HTERT RPE-1 (cell line): ENCODE data around the gene PLA2G6.
"Not testable (repeated sequence)": the region's sequence is repeated elsewhere in the genome, so short reads cannot be mapped to it uniquely, and the experiment has no call there.

ENCODE experiments used
- in situ Hi-C: fragments of 300-500 bp; cut with MboI; formaldehyde crosslinking; loops from 4 replicates; pipeline ENCODE4 v1.14.3; 2020; ENCODE audit warnings: low sequenced_read_pairs

The PLA2G6 gene

DNA sequence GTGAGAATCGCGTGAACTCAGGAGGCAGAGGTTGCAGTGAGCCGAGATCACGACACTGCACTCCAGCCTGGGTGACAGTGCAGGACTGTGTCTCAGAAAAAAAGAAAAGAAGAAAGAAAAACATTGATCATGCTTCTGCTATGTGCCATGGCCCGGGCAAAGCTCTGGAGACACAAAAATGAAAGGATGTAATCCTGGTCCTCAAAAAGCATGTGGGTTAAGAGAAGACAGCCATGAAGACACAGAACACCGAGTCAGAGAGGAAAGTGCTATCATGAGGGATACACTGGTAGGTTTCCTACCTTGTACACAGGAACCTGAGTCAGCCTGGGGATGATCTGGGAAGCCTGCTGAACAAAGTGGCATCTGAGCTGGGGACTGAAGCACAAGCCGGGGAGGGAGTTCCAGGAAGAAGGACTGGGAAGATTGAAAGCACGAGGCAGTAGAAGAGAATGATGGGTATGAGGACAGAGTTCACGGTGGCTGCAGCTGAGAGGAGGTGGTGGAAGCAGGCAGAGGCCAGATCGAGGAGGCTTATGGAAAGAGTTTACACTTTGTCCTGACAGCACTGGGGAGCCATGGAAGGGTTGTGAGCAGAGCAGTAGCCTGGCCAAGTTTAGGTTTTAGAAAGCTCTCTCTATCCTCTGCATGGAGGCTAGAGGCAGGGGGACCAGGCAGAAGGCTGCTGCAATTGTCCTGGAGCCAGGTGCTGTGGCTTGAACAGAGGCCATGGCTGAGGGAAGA, 10.3 kb upstream of the PLA2G6 start:
- in situ Hi-C loops: no loop called here

DNA sequence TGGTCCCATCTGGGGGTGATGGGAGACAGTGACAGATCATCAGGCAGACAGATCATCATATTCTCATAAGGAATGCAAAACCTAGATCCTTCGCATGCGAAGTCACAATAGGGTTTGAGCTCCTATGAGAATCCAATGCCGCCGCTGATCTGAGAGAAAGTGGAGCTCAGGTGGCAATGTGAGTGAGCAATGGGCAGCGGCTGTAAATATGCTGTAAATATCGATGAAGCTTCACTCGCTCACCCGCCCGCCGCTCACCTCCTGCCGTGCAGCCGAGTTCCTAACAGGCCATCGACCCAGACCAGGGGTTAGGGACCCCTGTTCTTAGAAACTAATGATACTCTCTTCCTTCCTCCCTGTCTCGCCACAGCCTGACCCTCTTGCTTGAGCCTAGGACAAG, 9.4 kb upstream of the PLA2G6 start:
- in situ Hi-C loops: no loop called here

DNA sequence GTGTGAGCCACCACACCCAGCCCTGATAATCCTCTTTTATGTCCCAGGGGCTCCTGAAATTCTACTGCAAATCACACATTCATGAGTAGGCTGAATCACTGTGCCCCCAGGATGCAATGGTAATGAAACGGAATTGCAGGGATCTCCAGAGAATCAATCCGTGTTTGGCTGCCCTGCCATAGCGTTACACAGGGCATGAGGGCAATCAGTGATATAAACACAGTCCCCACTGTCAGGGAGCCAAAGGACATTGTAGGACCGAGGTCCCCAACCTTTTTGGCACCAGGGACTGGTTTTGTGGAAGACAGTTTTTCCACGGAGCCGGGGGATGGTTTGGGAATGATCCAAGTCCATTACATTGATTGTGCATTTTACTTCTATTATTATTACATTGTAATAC, 9.0 kb upstream of the PLA2G6 start:
- in situ Hi-C loops: no loop called here

DNA sequence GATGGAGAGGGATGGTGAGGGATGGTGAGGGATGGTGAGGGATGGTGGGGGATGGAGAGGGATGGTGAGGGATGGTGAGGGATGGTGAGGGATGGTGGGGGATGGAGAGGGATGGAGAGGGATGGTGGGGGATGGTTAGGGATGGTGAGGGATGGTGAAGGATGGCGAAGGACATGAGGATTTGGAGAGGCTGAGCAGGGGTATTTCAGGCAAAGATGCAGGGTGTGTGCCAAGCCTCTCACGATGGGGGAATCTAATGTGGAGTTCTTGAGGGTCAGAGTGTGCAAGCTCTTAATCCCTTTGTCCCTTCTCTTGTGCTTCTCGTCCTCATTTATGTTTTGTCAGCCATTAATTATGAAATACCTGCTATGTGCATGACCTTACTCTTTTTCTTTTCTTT, 7.5 kb upstream of the PLA2G6 start:
- in situ Hi-C loops: no loop called here

DNA sequence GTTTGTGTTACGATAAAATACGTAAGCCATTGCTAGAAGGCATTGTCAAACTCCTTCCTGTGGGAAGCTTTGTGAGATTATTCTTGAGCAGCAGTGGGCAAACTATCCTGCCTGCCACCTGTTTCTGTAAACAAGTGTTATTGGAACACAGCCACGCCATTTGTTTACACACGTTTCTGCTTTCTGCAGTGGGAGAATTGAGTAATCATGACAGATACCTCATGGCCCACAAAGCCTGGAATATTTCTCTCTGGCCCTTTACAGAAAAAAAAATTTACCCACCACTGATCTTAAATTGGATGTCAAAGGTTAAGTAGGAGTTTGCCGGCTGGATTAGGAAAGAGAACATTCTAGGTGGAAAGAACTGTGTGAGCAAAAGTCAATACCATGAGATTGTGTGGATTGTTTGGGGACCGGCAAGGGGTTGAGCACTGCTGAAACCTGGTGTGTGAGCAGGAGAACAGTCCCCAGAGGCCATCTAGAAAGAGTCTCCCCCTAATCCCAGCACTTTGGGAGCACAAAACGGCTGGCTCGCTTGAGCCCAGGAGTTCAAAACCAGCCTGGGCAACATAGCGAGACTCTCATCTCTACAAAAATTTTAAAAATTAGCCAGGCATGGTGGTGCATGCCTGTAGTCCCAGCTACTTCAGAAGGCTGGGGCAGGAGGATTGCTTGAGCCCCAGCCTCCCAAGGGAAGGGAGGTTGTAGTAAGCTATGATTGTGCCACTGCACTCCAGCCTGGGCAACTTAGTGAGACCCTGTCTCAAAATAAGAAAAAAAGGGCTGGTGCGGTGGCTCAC, 6.0 kb upstream of the PLA2G6 start:
- in situ Hi-C loops: no loop called here

DNA sequence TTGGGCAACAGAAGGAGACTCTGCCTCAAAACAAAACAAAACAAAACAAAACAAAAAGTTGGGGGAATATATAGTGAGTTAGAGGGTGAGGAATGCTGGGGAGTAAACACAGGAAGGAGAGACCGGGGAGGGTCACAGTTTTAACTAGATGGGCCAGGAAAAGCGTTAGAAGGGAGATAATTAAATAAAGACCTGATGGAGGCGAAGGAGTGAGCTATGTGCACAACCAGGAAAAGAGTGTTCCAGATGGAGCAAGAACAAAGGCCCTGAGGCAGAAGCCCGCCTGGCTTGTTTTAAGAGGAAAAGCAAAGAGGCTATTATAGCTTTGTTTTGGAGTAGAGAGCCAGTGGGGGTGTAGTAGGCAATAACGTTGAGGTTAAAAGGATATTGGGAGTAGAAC, 4.8 kb upstream of the PLA2G6 start:
- in situ Hi-C loops: no loop called here

DNA sequence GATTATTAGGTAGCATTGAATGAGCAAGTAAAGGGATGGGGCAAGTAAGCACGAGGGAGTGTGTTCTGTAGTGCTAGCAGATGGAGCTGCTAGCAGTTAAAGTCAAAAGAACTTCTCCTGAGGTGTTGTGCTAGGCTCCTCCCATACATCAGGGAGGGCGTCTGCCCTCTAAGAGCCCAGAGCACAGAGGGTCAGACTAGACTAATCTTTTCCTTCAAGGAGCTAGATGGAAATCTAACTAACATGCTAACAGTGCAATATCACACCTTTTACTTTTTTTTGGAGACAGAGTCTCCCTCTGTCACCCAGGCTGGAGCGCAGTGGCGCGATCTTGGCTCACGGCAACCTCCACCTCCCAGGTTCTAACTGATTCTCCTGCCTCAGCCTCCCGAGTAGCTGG, 3.2 kb upstream of the PLA2G6 start:
- in situ Hi-C loops: no loop called here

DNA sequence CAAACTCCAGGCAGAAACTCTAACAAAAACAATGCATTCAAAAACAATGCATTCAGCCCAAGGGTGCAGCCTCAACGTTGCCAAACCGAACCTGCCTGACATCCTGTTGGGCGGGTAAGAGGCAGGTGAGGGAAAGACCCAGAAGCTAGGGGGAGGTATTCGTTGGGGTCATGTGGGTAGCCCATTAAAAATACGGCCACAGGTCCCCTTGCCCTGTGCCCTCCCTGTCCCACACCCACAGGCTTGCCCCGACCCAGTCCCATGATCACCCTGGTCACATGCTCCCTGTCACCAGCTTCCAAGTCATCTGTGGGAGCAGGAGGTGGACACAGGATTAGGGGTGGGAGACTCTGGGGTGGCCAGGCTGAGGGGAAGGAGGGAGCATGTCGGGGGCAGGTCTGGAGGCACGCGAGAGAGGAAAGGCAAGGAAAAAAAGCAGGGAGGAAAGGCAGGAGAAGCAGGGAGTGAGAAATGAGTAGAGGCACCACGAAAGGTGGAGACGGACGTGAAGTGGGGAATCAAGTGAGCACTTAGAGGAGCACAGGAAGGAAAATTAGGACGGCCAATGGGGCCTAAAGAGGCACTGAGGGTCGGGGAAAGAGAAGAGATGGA, 683 bp downstream of the PLA2G6 start:
- in situ Hi-C loops: no loop called here

DNA sequence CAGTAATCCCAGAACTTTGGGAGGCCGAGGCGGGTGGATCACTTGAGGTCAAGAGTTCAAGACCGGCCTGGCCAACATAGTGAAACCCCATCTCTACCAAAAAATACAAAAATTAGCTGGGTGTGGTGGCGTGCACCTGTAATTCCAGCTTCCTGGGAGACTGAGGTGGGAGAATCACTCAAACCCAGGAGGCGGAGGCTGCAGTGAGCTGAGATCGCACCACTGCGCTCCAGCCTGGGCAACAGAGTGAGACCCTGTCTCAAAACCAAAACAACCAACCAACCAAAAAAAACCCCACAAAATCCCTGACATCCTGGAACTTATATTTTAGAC, 3.1 kb downstream of the PLA2G6 start:
- in situ Hi-C loops: not testable (repeated sequence)

DNA sequence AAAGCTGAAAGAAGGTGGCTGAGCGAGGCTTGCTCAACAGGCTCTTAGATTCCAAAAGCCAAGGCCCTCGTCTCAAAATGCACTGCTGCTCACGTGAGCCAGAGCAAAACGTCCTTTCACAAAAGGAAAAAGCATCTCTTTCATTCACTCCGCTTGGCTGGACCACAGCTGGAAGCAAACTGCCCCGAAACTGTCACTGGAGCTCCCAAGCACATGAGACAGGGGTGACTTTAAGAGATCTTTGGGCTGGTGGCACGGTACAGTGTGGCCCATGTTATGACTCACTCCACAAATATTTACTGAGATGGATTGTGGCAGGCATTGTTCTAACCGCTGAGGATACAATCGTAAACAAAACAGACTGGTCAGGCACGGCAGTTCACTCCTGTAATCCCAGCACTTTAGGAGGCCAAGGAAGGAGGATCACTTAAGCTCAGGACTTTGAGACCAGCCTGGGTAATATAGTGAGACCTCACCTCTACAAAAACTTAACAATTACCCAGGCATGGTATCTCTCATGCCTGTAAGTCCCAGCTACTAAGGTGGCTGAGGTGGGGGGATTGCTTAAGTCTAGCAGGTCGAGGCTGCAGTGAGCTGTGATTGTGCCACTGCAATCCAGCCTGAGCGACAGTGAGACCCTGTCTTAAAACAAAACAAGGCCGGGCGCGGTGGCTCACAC, 3.6 kb downstream of the PLA2G6 start:
- in situ Hi-C loops: no loop called here

DNA sequence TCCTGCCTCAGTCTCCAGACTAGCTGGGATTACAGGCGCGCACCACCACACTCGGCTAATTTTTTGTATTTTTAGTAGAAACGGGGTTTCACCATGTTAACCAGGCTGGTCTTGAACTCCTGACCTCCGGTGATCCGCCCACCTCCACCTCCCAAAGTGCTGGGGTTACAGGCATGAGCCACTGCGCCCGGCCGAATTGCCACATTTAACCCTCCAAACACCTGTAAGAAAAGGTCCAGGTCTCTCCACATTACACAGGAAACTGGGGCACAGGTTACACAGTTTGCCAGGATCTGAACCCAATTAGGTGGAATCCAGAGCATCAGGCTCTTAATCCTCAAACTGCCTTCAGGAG, 4.1 kb downstream of the PLA2G6 start:
- in situ Hi-C loops: not testable (repeated sequence)

DNA sequence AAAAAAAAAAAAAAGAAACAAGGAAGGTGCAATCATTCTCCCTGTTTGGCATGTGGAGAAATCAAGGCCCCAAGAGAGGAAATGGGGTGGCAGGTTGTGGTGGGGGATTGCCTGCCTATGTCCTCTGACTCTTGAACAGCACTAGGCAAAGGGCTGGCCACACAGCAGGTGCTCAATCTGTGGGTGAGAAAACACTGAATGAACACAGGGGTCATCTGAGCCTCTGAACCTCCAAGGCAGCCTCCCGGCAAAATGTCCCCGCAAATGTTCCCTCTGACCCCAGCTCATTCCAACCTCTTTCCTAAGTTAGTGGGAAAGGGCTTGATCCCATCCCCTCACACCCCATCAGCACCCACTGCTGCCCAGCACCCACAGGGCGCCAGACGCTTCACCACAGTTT, 4.6 kb downstream of the PLA2G6 start:
- in situ Hi-C loops: no loop called here

DNA sequence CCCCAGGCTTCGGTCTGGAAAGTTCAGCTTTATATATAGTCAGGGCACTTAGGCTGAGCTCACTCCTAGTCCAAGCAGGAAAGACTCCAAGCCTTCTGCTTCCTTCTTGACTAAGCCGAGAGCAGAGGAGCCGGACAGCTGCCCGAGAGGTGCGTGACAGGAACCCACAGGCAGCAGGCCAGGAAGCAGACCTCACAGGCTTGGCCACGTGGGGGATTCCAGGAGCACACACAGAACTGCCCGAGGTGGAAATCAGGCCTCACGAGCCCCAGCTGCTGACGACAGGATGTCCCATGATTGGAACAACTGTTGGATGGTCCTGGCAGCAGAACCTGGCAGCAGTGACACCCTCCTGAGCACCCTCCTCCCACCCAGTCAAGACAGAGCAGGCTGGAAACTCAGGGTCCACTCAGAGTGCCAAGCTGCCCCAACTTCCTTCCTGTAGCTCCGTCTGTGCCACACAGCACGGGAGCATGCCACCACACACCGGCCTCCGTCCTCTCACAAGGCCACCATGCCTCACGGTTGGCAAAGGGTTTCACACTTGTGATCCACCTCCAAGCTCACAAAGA, 5.4 kb downstream of the PLA2G6 start:
- in situ Hi-C loops: no loop called here

DNA sequence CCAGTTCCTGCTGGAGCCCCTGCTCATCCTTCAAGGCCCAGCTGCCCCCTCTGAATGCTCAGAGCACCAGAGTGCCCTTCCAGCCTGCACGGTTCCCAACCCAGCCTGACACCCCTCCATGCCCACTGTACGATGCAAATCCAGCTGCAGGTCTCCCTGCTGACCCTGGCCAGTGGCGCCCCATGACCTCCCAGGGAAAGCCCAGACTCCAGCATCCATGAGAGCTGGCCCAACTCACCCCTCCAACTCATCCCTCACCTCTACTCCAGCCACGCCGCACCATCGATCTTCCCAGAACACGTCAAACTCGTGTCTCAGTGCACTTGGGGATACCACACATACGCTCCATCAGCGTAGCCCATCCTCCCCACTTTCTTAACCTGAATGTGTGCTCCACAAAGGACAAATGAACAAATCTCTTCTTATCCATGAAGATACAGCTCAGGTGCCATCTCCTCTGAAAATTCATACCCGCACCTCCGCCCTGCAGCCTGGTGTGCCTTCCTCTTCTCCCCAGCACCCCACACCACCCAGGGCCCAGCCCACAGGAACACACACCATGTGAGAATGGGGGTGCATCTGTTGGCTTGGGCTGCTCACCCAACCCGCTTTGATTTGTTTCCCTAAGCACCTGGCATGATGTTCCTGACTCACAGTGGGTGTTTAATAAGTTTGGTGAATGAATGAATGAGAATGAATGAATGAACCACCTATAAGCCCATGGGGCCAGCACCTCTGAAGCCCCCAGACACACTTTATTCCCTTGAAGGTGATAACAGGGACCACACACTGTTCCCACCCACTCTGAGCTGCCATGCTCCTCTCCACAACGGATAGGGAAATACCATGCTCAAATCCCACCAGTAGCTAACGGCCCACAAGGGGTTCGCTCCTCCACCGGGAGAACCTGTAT, 6.2 kb downstream of the PLA2G6 start:
- in situ Hi-C loops: no loop called here

DNA sequence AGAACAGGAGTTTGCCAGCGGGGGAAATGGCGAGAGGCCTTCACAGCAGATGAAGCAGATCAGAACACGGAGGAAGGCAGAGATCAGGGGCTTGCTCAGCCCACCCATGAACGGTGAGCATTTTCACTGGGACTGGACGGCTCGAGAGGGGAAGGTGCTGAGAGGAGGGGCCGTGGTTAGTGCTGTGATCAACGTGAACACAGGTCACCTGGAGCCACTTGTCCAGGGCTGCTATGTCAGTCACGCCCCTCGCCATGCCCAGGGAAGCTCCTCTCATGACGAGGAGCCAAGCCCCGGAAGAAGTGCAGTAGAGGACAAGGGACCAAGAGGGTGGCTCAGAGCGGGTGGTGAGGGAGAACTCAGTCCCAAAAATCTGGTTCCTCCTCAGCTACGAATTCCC, 7.0 kb downstream of the PLA2G6 start:
- in situ Hi-C loops: no loop called here

DNA sequence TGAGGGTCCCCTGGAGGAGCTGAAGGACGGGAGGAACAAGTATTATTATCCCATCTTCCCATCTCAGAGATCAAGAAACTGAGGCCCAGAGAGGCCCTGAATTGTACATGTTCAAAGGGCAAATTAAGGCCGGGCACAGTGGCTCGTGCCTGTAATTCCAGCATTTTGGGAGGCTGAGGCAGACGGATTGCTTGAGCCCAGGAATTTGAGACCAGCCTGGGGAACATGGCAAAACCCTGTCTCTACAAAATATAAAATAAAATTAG, 8.1 kb downstream of the PLA2G6 start:
- in situ Hi-C loops: no loop called here

DNA sequence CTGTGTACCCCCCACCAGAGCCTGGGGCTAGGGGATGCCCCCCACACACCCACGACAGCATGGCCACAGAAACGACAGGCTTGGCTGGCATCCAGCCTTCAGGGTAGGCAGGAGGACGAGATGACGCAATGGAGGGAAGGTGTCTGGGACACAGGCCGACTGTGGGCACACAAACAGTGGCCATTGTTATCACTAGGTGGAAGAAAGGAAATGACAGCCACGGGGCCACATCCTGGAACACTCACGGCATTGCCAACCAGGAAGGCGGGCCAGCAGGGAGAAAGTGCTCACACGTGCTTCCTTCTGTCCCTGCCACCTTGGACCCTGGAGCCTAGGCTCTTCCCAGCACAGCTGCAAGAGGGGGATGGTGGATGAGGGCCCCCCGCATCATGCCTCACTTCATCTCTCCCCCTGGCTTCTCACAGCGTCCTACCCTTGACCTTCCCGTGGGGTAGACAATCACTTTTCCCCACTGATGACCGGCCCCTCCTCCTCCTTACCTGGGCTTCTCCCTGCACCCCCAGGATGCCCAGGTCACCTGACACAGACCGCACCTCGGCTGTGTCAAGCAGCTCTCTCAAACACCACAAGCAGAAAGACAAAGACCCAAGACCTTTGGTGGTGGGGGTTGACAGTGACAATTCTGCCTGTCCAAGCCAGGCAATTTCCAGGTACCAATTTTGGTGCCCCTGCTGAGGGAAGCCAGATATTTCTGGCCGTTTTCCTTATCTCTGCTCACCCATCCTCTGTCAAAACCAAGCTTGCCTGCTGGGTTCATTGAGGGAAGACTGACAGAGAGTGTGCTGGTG, 8.6 kb downstream of the PLA2G6 start:
- in situ Hi-C loops: no loop called here

DNA sequence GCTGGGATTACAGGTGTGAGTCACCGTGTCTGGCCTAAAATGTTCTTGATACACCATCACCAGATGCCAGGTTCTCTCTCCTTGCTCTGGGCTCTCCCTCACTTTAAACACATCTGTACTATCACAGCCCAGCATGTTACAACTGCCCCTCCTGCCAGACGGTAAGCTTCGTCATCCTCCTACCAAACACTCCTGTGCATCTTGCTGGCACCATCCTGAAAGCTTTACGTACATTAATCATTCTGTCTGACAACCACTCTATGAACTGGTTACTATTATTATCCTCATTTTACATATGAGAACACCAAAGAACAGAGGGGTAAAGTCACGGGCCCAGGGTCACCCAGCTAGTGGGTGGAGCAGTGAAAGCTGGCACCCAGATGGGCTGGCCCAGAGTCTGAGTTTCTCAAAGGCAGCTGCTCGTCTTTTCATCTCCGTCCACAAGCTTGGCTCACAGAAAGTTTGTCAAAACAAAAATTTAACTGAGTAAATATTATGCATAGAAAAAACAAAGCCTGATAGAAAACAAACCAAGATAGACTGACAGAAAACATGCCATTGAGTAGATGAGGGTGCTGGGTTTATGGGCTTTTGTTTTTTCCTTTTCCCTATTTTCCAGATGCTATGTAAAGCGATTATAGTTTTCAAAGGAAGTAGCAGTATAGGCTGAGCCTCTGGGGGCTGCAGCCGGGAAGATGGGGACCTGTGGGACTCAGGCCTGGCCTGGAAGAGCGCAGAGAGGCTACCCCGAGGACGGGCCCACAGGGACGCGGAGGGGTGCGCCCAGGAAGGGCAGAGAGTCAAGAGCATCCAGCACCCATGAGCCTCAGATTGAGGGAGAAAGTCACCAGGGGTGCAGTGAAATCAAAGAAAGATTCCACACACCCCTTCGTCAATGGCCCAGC, 9.5 kb downstream of the PLA2G6 start:
- in situ Hi-C loops: no loop called here

DNA sequence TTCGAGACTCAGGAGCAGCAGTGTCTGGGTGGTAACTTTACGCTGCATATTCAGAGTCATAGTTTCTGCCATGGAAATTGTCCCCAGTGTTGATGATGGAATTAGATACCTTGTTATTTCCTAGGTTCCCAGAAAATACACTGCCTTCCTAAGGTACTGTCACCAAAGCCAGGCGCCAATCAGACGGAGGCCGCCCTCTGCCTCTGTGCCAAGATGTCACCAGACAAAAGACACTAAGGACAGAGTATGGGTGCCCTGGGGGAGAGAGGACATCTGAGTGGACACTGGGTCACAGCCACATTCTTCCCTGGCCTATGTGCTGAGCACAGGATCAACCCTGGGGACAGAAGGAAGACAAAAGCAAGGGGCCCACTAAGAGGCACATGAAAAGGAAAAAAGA, 11.2 kb downstream of the PLA2G6 start:
- in situ Hi-C loops: no loop called here
